GM06990 (cell line): ENCODE measurements around the gene SUPT3H.
A peak's percentile ranks its signal among the peaks of the same experiment; 100 is the strongest.

ENCODE experiments used
- DNase-seq: peaks from one replicate; pipeline ENCODE4 v3.0.0-alpha.2; 2011; ENCODE audit not compliant: insufficient read length; ENCODE audit errors: extremely low read depth
- H3K27me3 ChIP-seq: replicated peaks from 2 replicates; pipeline ENCODE4 v1.6.0; 2011; ENCODE audit warnings: low read length; ENCODE audit not compliant: control insufficient read depth, insufficient read depth
- H3K36me3 ChIP-seq: 2 replicates; pipeline ENCODE4 v1.5.1; 2011; ENCODE audit warnings: low read length; ENCODE audit not compliant: control insufficient read depth, insufficient read depth
- H3K4me3 ChIP-seq: replicated peaks from 2 replicates; pipeline ENCODE4 v1.5.1; 2011; ENCODE audit warnings: low read depth, mild to moderate bottlenecking, control low read depth, low read length
- TF ChIP-seq, protein P1 (sequence below): IDR thresholded peaks from 2 replicates; pipeline ENCODE4 v1.5.1; 2011; ENCODE audit warnings: low read length, control low read depth, mild to moderate bottlenecking, inconsistent platforms; ENCODE audit not compliant: insufficient read depth, poor library complexity, severe bottlenecking

SUPT3H gene

DNA sequence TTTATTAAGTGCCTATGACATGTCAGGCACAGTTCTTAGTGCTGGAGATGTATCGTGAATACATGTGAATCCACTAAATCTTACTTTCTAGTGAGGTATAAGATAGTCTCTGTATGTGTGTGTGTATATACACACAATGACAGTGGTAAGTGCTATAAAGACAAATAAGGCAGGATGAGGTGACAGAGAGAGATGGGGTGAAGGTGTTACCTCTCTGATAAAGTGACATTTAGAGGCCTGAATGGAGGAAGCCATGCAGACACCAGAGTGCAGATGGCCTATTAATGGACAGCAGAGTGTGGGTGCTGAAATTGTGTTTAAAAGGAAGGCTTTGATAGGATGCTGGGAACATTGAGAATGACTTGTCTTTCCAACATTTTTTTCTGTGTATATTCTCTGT is 535.9 kb downstream of the SUPT3H start:
- TF ChIP-seq, protein P1, sequence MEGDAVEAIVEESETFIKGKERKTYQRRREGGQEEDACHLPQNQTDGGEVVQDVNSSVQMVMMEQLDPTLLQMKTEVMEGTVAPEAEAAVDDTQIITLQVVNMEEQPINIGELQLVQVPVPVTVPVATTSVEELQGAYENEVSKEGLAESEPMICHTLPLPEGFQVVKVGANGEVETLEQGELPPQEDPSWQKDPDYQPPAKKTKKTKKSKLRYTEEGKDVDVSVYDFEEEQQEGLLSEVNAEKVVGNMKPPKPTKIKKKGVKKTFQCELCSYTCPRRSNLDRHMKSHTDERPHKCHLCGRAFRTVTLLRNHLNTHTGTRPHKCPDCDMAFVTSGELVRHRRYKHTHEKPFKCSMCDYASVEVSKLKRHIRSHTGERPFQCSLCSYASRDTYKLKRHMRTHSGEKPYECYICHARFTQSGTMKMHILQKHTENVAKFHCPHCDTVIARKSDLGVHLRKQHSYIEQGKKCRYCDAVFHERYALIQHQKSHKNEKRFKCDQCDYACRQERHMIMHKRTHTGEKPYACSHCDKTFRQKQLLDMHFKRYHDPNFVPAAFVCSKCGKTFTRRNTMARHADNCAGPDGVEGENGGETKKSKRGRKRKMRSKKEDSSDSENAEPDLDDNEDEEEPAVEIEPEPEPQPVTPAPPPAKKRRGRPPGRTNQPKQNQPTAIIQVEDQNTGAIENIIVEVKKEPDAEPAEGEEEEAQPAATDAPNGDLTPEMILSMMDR = no peak
- DNase-seq = no peak
- Histone ChIP-seq H3K27me3 (no peaks in the 10 kb centered on the region), H3K4me3 (no peak overlapping the region), H3K36me3 (no peaks in the 10 kb centered on the region)

DNA sequence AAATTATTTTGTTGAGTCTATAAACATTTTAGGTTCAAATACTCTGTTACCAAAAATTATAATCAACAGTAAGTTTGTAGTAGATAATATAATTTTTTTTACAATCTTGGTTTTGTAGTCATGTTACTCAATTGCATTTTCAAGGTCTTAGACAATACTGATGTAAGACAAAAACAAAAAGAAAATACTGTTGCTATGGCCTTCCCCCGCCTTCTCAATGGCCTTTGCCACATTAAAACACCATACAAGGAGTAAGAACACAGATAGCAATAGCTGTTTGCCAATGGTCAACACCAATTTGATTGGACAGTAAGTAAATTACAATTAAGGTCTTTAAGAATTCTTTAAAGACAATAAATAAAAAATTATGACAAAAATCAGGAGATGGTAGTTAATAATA is 540.0 kb downstream of the SUPT3H start:
- no peaks in the 10 kb centered on the region for H3K27me3 ChIP-seq
- no peak overlapping the region for H3K4me3 ChIP-seq
- H3K36me3 ChIP-seq = no peaks in the 10 kb centered on the region
- TF ChIP-seq, protein P1 = no peak
- no peak for DNase-seq

DNA sequence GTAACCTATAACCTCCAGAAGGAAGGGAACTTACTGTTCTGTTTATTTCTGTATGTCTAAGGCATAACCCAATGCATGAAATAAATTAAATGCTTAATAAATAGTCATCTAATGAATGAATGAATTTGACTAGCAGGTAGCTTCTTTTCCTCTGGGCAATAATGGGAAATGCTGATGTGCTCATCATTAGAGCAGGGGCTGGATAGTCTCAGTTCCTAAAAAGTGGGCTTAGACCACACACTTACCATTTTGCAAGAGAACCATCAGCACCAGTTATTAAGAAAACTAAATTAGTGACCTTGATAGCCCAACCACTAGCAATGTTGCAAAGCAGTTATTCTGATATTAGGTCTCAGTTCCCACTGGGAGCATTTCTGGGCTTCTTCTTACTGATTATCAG is 540.5 kb downstream of the SUPT3H start:
- DNase-seq = no peak
- H3K36me3 ChIP-seq = no peaks in the 10 kb centered on the region
- TF ChIP-seq, protein P1 = no peak
- H3K4me3 ChIP-seq = no peak overlapping the region
- no peaks in the 10 kb centered on the region for H3K27me3 ChIP-seq

DNA sequence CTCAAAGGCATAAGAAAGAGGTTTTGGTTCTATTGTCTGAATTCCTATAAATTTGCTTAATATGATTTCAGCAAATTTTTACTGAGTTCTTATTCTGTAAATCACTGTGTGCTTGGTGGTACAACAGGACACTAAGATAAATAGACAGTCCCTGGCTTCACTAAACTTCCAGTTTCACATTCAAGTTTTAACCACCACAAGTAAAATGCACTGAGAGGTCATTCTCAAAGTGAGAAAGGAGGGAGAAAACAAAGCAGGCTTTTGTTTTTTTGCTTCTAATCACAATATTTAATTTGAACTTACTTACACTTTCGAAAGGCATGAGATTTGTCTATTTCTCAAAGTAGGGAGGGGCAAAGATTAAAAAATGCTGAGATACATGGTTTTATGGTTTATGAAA is 544.5 kb downstream of the SUPT3H start:
- no peaks in the 10 kb centered on the region for H3K27me3 ChIP-seq
- H3K36me3 ChIP-seq = no peaks in the 10 kb centered on the region
- TF ChIP-seq, protein P1 = no peak
- peak; percentile 20 for DNase-seq
- no peak overlapping the region for H3K4me3 ChIP-seq

DNA sequence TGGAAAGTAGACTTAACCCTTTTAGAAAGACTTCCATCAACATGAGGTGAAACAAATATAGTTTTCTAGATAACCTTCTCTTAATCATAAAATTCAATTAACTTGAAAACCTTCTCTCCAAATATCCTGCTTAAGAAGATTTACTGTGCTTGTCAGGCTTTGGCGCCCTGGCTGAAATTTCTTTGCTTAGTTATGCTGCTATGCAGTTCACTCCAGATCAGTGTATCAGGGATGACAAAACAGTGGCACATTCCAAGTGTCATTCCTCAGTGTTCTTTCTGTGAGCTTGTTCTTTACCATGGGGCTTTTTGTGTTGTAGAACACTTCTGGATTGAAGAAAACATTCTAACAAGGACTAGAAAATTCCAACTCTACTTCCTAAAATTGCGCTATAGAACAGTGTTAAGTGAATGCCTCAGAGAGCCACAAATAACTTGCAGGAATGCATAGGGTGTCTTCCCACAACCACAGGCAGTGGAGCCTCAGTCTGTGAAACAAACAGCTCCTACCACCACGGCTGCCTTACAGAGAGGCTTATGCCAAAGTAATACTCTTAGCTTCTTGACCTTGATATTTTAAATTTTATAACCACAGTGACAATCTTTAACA is 546.6 kb downstream of the SUPT3H start:
- TF ChIP-seq, protein P1 = no peak
- no peaks in the 10 kb centered on the region for H3K36me3 ChIP-seq
- no peak overlapping the region for H3K4me3 ChIP-seq
- DNase-seq = no peak
- no peaks in the 10 kb centered on the region for H3K27me3 ChIP-seq

DNA sequence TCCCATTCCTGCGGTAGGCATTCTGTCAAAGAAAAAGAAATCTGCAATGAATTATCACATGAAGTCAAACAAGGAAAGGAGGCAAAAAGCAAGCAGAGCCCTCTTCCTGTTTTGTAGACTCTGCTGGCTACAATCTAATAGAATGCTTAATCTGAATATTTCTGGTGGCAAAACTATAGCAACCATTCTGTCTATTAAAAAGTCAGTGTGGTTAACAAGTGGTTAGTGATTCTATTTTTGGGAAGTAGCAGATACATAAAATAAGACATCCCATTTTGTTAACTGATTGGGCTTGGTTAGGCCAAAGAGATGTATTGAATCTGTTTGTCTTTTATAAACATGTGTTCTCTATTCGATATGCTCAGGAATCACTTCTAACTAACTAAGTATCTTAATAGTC is 547.9 kb downstream of the SUPT3H start:
- Histone ChIP-seq H3K27me3 (no peaks in the 10 kb centered on the region), H3K4me3 (no peak overlapping the region), H3K36me3 (no peaks in the 10 kb centered on the region)
- peak; percentile 9 for DNase-seq
- TF ChIP-seq, protein P1 = no peak
